Right ventricle myocardium superior (tissue), 1 donor: ENCODE data around the gene C2orf42. TPM values are rescaled to one million over a fixed set of nuclear protein-coding genes. Genes with fewer than 3 reads are reported as not detected.
"Not testable (repeated sequence)": the region's sequence is repeated elsewhere in the genome, so short reads cannot be mapped to it uniquely, and the experiment has no call there.

ENCODE experiments used
- ATAC-seq: fragments of 200-7000 bp; cut with Tn5 transposase; one replicate; pipeline ENCODE4 v1.9.1; 2020; ENCODE audit warnings: mild to moderate bottlenecking; ENCODE audit not compliant: poor library complexity
- DNase-seq: peaks from one replicate; pipeline ENCODE4 v3.0.0-alpha.2; 2020
- intact Hi-C: fragments of 100-400 bp; cut with DNase I; formaldehyde crosslinking; loops from one replicate; pipeline ENCODE4 v1.11.2; 2022
- total RNA-seq: library from RNA; stranded (reverse); fragmentation: NEBNext Ultra II Directional; extraction: Animal tissue kit (Norgen Biotek cat#: 25700); gene quantifications from one replicate; pipeline ENCODE4 v1.2.1, GENCODE V29; 2021
- donor health status: DM: no; HTN: yes; CAD: no; lungs with severe emphysema.

C2orf42 gene
- total RNA-seq, 1 donor from 2014 or later: 13.6 TPM

GRCh38 chr2:70141212-70141901, 49.5 kb downstream of the C2orf42 start:
- DNase-seq: peak; percentile 61
- intact Hi-C loops: no loop called here
- ATAC-seq: peak; percentile 4

- intact Hi-C loops: no loop called here
- DNase-seq: no peak
- ATAC-seq: no peak
These were observed 50.0 kb downstream of the C2orf42 start for GRCh38 chr2:70140791-70141211.

- ATAC-seq, DNase-seq, intact Hi-C loops: not testable (repeated sequence)
These were observed 56.4 kb downstream of the C2orf42 start for GRCh38 chr2:70134323-70134983.

GRCh38 chr2:70133491-70134322, 57.1 kb downstream of the C2orf42 start:
- ATAC-seq (peak; percentile 19), DNase-seq (no peak)
- intact Hi-C loops: no loop called here

- intact Hi-C loops: no loop called here
- ATAC-seq: no peak
These were observed 57.7 kb downstream of the C2orf42 start for GRCh38 chr2:70133127-70133452.

GRCh38 chr2:70132244-70133126, 58.3 kb downstream of the C2orf42 start:
- DNase-seq (peak; percentile 70), ATAC-seq (peak; percentile 81)
- intact Hi-C loops: no loop called here

More at GRCh38 chr2:70133127-70133452, 57.7 kb downstream of the C2orf42 start:
- no peak for DNase-seq

- intact Hi-C loops, ATAC-seq, DNase-seq: not testable (repeated sequence)
These were observed 59.3 kb downstream of the C2orf42 start for GRCh38 chr2:70131344-70132143.

- intact Hi-C loops: no loop called here
- no peak for ATAC-seq
- DNase-seq: no peak
These were observed 62.8 kb downstream of the C2orf42 start for GRCh38 chr2:70128005-70128404.

GRCh38 chr2:70126413-70126812, 64.4 kb downstream of the C2orf42 start:
- intact Hi-C loops: no loop called here
- DNase-seq (no peak), ATAC-seq (no peak)

- ATAC-seq: no peak
- intact Hi-C loops: no loop called here
- DNase-seq: no peak
These were observed 65.3 kb downstream of the C2orf42 start for GRCh38 chr2:70125498-70125898.

GRCh38 chr2:70124983-70125480, 65.8 kb downstream of the C2orf42 start:
- DNase-seq (peak; percentile 84), ATAC-seq (peak; percentile 68)
- intact Hi-C loops: no loop called here

- no peak for DNase-seq
- ATAC-seq: no peak
- intact Hi-C loops: no loop called here
These were observed 67.0 kb downstream of the C2orf42 start for GRCh38 chr2:70123829-70124116.

- intact Hi-C loops: no loop called here
- DNase-seq (peak; percentile 64), ATAC-seq (peak; percentile 61)
These were observed 67.6 kb downstream of the C2orf42 start for GRCh38 chr2:70123051-70123828.

GRCh38 chr2:70122470-70122869, 68.3 kb downstream of the C2orf42 start:
- ATAC-seq (no peak), DNase-seq (no peak)
- intact Hi-C loops: no loop called here

GRCh38 chr2:70121627-70122372, 69.0 kb downstream of the C2orf42 start:
- no peak for DNase-seq
- intact Hi-C loops: no loop called here
- ATAC-seq: no peak

GRCh38 chr2:70118798-70119454, 71.9 kb downstream of the C2orf42 start:
- DNase-seq (no peak), ATAC-seq (no peak)
- intact Hi-C loops: no loop called here
